ENCODE measurements around the gene OBSCN. TPM values are rescaled to one million over a fixed set of nuclear protein-coding genes. Genes with fewer than 3 reads are reported as not detected.
A peak's percentile ranks its signal among the peaks of the same experiment; 100 is the strongest.

OBSCN gene
- total RNA-seq, 1 experiment from 2014 or later = 33.3 TPM

- Histone ChIP-seq H3K4me1 (ENCODE audit: insufficient read depth, low read length) (no peaks in the 10 kb centered on the region), H2BK15ac (ENCODE audit: low read depth, low read length) (no peak overlapping the region), H3K79me2 (ENCODE audit: insufficient read depth, low read length) (no peaks in the 10 kb centered on the region), H2BK5ac (ENCODE audit: insufficient read length, low read length) (no peak overlapping the region), H4K91ac (ENCODE audit: insufficient read length, low read depth, low read length) (no peak overlapping the region), H3K23ac (ENCODE audit: insufficient read length, low read depth, low read length) (no peak overlapping the region), H3K27ac (ENCODE audit: insufficient read length, low read depth, low read length) (no peak overlapping the region), H2BK120ac (ENCODE audit: low read depth, low read length, poor library complexity, severe bottlenecking) (no peak overlapping the region), H3K9me3 (ENCODE audit: control insufficient read depth, low read depth, low read length) (no peaks in the 10 kb centered on the region), H2AFZ (ENCODE audit: low read length) (no peak overlapping the region), H4K8ac (replicated peaks; ENCODE audit: insufficient read length, low read depth, low read length) (no peak overlapping the region), H2AK5ac (ENCODE audit: insufficient read length, low read length) (no peak overlapping the region), H3T11ph (ENCODE audit: low read length) (no peak overlapping the region), H3K56ac (ENCODE audit: insufficient read length, low read depth, low read length) (no peak overlapping the region), H4K5ac (ENCODE audit: insufficient read length, low read depth, low read length) (no peak overlapping the region), H2BK12ac (ENCODE audit: insufficient read length, low read depth, low read length) (no peak overlapping the region), H3K9ac (ENCODE audit: extremely low read depth, insufficient read length, low read length) (no peak overlapping the region), H2BK20ac (ENCODE audit: low read depth, low read length, poor library complexity, severe bottlenecking) (no peak overlapping the region), H3K79me1 (ENCODE audit: insufficient read depth, low read depth, low read length, poor library complexity, severe bottlenecking) (no peaks in the 10 kb centered on the region), H3K14ac (ENCODE audit: insufficient read depth, low read length) (no peak overlapping the region), H3K18ac (ENCODE audit: insufficient read length, low read depth, low read length) (no peak overlapping the region), H3K4me2 (ENCODE audit: insufficient read depth, insufficient read length, low read length) (no peak overlapping the region), H4K20me1 (ENCODE audit: control insufficient read depth, insufficient read depth, insufficient read length) (peaks cover 2% of the 10 kb centered on the region), H3K4ac (ENCODE audit: low read depth, low read length) (no peak overlapping the region), H3K23me2 (ENCODE audit: insufficient read length, low read depth, low read length, poor library complexity, severe bottlenecking) (no peaks in the 10 kb centered on the region), H3K27me3 (ENCODE audit: insufficient read depth, low read length) (peaks cover 31% of the 10 kb centered on the region; the same call in 1 of the 2 replicates)
- H3K9me3 Mint-ChIP-seq = 0 out of 5 replicates have a peak, but pooled peaks cover 0 to 3% of the 10 kb centered on the region in 2 experiments
- no CpG with 5 or more reads among the region's 7 CpGs for WGBS (ENCODE audit: extremely low coverage, insufficient read length, low lambda C conversion rate)
- no peak for TF ChIP-seq CTCF (conservative IDR thresholded peaks at IDR 0.05)
- H3K27ac Mint-ChIP-seq = no peak overlapping the region
- peaks cover 16 to 17% of the 10 kb centered on the region in 2 experiments for H3K4me1 Mint-ChIP-seq
- 0 out of 5 replicates have a peak overlapping the region, but pooled peaks of 1 of the 2 experiments have one; percentile 40 for H3K4me3 Mint-ChIP-seq
- no peak for DNase-seq
- H3K27me3 Mint-ChIP-seq (ENCODE audit: low read depth) = peaks cover 91% of the 10 kb centered on the region
- peaks cover 0 to 3% (median 0%) of the 10 kb centered on the region in 3 experiments; a peak in 3 of 7 replicates for H3K36me3 Mint-ChIP-seq (ENCODE audit: insufficient read depth in 1 of 3, low read depth in 3 of 3)
Measured at GRCh38 chr1:228417483-228418203, 209.8 kb downstream of the OBSCN start.

All from H9 (cell line).